Dermis blood vessel endothelial cell (primary cell): ENCODE data around the gene GATA6. TPM values are rescaled to one million over a fixed set of nuclear protein-coding genes. Genes with fewer than 3 reads are reported as not detected.
"Not testable (repeated sequence)": the region's sequence is repeated elsewhere in the genome, so short reads cannot be mapped to it uniquely, and the experiment has no call there.

ENCODE experiments used
- DNase-seq: peaks from one replicate; pipeline ENCODE4 v3.0.0; 2010
- total RNA-seq: library from RNA; depleted of rRNA; stranded (reverse); fragments of >200 nt; gene quantifications from 2 replicates; pipeline ENCODE4 v1.2.3, GENCODE V29; 2014

GATA6 gene
- total RNA-seq, 1 donor from 2014 or later = 0.51 TPM

DNA sequence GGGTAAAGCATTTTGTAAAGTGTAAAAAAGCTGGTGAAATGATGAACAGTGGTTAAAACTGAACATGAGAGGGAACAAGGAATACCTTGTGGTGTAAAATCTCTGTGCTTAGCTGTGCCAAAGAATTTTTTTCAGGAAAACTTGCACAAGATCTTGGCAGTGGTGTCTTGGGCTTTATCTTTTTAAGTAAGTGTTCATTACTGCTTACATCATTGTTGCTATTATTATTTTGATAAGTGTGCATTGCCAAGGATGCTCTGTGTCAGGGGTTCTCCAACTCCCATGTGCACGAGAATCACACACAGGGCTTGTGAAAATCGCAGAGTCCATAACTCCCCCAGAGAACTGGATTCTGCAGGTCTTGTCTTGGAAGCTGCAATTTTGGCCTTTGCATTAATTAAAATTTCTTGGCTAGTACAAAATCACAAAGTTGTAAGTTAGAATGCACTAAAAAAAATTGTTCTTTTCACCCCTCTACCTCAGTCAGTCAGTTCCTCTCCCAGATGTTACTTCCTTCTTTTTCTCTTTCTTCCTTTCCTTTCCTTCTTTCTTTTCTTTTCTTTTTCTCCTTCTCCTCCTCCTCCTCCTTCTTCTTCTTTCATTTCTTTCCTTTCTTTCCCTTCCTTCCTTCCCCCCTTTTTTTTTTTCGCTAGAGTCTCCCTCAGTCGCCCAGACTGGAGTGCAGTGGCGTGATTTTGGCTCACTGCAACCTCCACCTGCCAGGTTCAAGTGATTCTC, 37.8 kb downstream of the GATA6 start:
- DNase-seq = no peak

- DNase-seq = no peak
These were observed 40.9 kb downstream of the GATA6 start for GRCh38 chr18:22210311-22210754.

DNA sequence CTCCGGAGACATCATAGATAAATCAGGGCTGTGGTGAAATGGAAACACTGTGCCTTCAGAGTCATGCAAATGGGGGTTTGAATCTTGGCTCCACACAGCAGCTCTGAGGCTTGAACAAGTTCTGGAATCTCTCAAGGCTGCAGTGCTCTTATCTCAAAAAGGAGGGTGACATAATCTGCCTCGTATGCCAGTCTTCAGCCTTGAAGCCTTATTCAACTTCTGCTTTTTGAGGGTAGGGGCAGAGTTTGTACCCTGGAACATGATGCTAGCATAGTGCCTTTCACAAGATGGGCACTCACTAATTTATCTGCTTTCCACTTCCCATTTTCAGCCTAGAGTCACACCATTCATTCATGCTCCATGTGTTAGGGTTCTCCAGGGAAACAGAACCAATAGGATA, 42.3 kb downstream of the GATA6 start:
- DNase-seq = no peak

GRCh38 chr18:22213333-22213973, 44.1 kb downstream of the GATA6 start:
- DNase-seq = no peak

DNA sequence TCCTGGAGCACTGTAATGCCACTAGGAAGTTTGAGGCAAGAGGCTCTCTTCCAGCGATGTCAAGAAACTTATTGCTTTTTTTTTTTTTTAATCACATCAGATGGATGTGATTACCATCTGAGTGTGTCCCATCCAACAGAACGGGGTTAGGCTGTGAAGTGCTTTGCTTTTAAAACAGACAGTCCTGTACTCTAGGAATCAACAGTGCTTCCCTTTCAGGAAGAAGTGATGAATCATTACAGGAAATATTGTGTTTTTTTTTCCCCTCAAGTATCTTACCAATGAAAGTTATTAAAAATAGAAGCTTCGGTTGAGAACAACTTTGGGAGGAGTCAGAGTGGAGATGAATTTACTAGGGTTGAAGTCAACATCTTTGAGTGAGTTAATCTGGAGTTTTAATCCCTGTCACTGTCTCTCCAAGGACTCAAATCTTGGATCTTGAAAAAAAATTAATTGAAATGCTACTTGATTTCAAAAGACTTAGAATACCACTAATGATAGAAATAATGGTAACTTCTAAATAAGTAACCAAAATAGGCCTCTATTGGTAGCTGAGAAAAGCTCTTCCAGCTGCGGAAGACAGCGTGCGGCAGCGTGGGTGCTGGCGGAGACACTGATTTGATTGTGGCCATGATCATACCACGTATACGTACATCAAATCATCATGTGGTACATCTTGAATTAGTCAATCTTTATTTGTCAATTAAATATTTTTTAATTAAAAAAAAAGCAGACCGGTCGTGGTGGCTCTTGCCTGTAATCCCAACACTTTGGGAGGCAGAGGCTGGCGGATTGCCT, 45.5 kb downstream of the GATA6 start:
- peak; percentile 56 for DNase-seq

DNA sequence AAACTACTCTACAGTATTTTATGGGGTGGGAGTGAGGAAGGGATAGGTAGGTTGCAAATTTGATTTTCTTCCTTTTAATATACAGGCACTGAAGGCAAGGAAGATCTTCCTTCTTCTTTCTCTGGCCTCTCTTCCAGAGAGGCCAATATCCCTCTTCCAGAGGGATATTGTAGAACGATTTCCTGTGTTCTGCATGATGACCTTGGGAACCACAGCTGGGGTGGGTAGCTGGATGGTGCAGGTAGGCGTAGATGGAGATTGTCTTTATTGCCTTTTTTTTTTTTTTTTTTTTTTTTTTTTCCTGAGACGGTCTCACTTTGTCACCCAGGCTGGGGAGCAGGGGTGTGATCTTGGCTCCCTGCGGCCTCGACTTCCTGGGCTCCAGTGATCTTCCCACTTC, 49.4 kb downstream of the GATA6 start:
- DNase-seq = no peak

DNA sequence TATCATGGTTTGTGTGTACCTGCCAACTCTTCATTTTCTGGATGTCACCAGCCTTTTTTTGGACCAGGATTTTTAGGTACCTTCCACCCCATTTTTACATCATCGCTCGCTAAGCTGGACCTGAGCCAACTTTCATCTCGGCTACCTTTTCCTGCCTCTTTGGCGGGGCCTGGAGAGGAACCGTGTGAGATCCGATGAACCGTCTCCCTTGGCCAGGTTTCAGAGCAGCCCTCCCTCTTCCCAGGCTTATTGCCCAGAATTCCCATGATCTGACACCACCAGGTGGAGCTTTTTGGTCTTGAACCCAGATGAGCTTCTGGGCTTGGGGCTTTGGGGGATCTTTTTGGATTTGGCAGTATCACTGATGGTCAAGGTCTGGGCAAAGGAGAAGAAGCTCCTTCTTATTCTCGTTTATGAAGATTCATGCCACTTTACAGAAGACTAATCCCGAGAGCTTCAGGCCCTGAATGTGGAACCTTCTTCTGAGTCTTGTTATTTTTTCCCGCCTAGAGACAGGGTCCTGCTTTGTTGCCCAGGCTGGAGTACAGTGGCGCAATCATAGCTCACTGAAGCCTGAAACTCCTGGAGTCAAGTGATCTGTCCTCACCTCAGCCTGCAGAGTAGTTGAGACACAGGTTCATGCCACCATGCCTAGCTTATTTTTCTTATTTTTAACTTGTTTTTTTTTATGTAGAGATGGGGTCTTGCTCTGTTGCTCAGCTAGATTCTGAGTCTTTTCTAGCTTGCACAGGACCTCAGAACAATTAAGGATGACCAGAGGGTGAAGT, 50.4 kb downstream of the GATA6 start:
- peak; percentile 37 for DNase-seq

DNA sequence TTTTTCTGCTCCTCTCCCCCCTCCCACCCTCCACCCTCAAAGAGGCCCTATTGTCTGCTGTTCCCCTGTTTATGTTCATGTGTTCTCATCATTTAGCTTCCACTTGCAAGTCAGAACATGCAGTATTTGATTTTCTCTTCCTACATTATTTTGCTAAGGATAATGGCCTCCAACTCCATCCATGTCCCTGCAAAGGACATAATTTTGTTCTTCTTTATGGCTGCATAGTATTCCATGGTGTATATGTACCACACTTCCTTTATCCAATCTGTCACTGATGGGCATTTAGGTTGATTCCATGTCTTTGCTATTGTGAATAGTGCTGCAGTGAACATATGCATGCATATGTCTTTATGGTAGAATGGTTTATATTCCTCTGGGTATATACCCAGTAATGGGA, 51.2 kb downstream of the GATA6 start:
- DNase-seq = not testable (repeated sequence)

- no peak for DNase-seq
These were observed 52.0 kb downstream of the GATA6 start for GRCh38 chr18:22221350-22221749.

GRCh38 chr18:22223254-22223964, 54.0 kb downstream of the GATA6 start:
- peak; percentile 79 for DNase-seq

GRCh38 chr18:22223965-22224322, 54.6 kb downstream of the GATA6 start:
- DNase-seq = no peak

- no peak for DNase-seq
These were observed 55.0 kb downstream of the GATA6 start for GRCh38 chr18:22224339-22224738.

DNA sequence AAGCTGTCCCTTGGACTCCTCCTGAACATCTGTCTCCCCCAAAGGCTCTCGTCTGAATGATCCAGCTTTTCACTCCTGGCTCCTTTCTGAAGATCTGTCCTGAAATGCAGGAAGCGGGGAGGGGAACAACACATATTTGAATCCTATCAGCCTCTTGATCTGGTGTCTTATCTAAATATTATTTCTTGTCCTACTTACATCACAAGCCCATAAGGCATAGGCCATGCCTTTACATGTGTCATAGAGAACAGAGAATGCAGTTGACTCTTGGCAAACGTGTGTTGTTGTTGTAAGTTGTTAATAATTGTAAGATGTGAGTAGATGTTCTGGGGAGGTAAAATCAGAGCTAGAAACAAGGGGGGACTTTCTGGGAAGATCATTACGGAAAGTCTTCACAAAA, 57.4 kb downstream of the GATA6 start:
- no peak for DNase-seq

DNA sequence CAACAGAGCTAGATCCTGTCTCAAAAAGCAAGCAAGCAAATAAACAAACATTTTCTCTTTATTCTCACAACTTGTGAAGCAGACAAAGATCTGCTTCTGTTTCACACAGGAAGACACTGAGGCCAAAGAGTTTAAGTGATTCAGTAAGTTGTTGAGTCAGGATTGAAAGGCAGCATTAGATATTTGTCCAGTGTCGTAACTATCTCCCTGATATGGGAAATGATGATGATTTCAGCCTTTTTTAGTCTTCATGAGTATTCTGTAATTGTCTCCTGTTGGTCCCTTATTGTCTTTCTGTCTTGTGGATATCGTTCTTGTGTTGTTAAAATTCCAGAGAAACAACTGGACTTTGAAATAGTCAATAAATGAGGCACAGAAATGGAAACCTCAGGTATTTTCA, 59.6 kb downstream of the GATA6 start:
- DNase-seq = no peak

DNA sequence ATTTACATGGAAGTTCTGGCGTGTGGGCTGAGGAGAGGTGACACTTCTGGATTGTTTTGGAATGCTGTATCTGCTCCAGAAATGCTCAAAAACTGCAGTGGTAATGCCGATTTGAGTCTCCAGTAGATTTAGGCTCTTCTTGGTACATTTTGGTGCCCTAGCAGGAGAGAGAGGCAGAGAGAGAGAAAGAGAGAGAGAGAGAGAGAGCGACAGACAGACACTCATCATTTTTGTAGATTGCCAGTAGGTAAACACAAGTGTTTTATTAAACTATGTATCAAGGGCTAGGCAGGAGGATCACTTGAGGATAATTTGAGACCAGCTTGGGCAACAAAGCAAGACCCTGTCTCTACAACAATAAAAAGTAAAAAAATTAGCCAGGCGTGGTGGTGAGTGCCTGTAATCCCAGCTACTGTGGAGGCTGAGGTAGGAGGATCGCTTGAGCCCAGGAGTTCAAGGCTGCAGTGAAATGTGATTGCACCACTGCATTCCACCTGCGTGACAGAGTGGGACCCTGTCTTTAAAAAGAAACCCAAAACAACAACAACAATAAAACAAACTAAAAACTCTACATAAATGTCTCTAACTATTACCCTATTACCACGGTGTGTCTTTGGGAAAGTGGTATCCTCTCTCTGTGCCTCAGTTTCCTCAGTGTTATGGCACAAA, 60.2 kb downstream of the GATA6 start:
- no peak for DNase-seq

DNA sequence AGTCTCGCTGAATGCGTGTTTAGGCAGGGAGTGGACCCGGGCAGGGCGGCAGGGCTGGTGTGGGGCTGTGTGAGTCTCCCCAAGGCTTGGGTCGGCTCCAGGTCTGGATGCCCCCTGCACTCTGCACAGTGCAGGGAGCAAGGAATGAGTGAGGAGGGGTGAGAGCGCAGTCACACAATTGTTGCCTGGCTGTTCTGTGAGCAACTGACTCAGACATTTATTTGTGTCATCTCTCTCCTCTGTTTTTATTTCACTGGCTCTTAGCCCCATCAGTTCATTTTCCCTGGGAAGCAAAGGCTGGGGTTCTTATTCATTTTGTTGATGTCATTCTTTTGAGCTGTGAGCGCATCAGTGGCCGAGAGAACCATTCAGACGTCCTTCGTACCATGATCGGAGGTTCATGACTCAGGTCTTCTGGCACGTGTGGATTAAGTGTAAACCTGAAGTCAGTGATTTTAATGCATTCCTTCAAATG, 61.1 kb downstream of the GATA6 start:
- no peak for DNase-seq

- DNase-seq = no peak
These were observed 63.9 kb downstream of the GATA6 start for GRCh38 chr18:22233266-22233665.

- DNase-seq = no peak
These were observed 68.6 kb downstream of the GATA6 start for GRCh38 chr18:22238036-22238435.

GRCh38 chr18:22238681-22239080, 69.3 kb downstream of the GATA6 start:
- no peak for DNase-seq

DNA sequence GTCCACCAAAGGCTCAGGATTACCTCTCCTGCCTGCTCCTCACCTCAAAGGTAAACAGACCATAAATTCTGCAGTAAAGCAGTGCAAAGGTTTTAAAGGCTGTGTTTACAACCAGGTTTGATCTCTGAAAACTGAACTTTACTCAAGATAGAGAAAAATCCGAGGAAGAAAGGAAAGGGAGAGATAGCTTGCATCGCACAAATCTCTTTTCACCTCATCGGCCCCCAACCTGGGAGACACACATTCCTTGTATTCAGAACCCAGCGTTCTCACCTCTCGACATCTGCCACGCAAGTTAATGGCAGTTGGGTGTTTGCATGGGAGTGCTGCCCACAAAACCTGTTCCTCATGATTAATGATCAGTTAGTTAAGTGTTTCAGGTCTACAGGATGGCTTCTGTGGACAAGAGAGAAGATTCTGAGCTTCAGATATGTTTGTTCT, 72.6 kb downstream of the GATA6 start:
- no peak for DNase-seq

DNA sequence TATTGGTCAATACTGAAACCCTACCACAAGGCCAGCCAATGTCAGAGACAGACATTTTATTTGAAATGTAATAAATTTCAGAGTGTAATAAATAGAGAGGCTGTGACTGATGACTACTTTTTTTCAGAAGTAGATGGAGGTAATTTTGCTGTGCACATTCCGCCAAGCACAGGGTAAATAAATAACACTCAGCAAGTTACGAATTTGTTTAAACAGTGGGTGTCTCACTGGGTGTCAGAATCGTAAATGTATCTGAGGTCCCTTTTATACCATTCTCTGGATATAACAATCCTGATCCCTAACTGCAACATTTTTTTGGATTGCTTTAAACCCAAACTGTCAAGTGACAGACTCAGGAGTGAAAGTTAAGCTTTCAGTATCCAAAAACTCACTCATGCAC, 74.1 kb downstream of the GATA6 start:
- DNase-seq = no peak
